Endothelial cell of umbilical vein (primary cell): ENCODE results near the gene MINPP1. TPM values are rescaled to one million over a fixed set of nuclear protein-coding genes. Genes with fewer than 3 reads are reported as not detected.

Experiments used
- BruUV-seq: library from RNA; stranded (reverse); fragments of 400-500 nt; replicated peaks from 2 replicates; lab custom pipeline; 2021; lab: Mats Ljungman, UMichigan
- CTCF ChIA-PET: fragments of 300-600, 350-600 bp; sonication (Branson Sonifier 250); formaldehyde crosslinking; loops from one replicate; lab custom pipeline; 2021; ENCODE audit warnings: antibody characterized with exemption, inconsistent platforms; lab: Charles Lee
- POLR2A ChIA-PET: fragments of 300-600, 350-600 bp; sonication (Branson Sonifier 250); formaldehyde crosslinking; loops from one replicate; lab custom pipeline; 2021; ENCODE audit warnings: antibody characterized with exemption, inconsistent platforms; lab: Charles Lee
- DNase-seq: peaks from one replicate; pipeline ENCODE4 v3.0.0-alpha.2; 2011; ENCODE audit warnings: low read depth, low spot score
- FAIRE-seq: peaks from 2 replicates; lab custom pipeline; 2011; peaks lifted over from hg19 to GRCh38; lab: Jason Lieb, UNC
- H2AFZ ChIP-seq: 2 replicates; pipeline ENCODE4 v1.6.0; 2012; ENCODE audit warnings: low read depth, low read length, control low read depth, inconsistent platforms
- H3K27ac ChIP-seq: 2 replicates; pipeline ENCODE4 v1.5.1; 2011; ENCODE audit warnings: low read depth, mild to moderate bottlenecking, control low read depth, low read length, moderate library complexity; ENCODE audit not compliant: insufficient read depth
- H3K27me3 ChIP-seq, 2 experiments: 2 replicates each; pipeline versions ENCODE4 v1.6.0 to v1.6.1; 2011; ENCODE audit warnings: low read length in 2 of 2, mixed read lengths in 1 of 2; ENCODE audit not compliant: control insufficient read depth in 2 of 2, insufficient read depth in 2 of 2
- H3K36me3 ChIP-seq, 2 experiments: 2 replicates in 1 of 2; 3 replicates in 1 of 2; pipeline ENCODE4 v1.5.1; 2011; ENCODE audit warnings: low read length in 2 of 2, mild to moderate bottlenecking in 1 of 2, moderate library complexity in 1 of 2; ENCODE audit not compliant: control insufficient read depth in 2 of 2, insufficient read depth in 2 of 2; ENCODE audit errors: extremely low read depth in 1 of 2
- H3K4me1 ChIP-seq: 3 replicates; pipeline ENCODE4 v1.5.1; 2011; ENCODE audit warnings: mild to moderate bottlenecking, low read length; ENCODE audit not compliant: control insufficient read depth, insufficient read depth; ENCODE audit errors: extremely low read depth
- H3K4me2 ChIP-seq: 2 replicates; pipeline ENCODE4 v1.6.1; 2011; ENCODE audit warnings: low read length, control low read depth, mixed read lengths; ENCODE audit not compliant: insufficient read depth
- H3K4me3 ChIP-seq, 3 experiments: fragments of 200-600 bp in 1 of 3; sonication (generic), shearing (Covaris generic) in 1 of 3; replicated peaks in 1 of 3; 2 replicates each; pipeline ENCODE4 v1.5.1; 2011 to 2016; ENCODE audit warnings: control low read depth in 3 of 3, low read length in 3 of 3, mild to moderate bottlenecking in 2 of 3, inconsistent platforms in 1 of 3, low read depth in 1 of 3, moderate library complexity in 1 of 3; ENCODE audit not compliant: insufficient read depth in 1 of 3
- H3K79me2 ChIP-seq: 2 replicates; pipeline ENCODE4 v1.6.0; 2012; ENCODE audit warnings: low read length, inconsistent platforms; ENCODE audit not compliant: control insufficient read depth, insufficient read depth
- H3K9ac ChIP-seq: replicated peaks from 2 replicates; pipeline ENCODE3; 2011; ENCODE audit warnings: low read length, control low read depth; ENCODE audit not compliant: insufficient read depth; ENCODE audit errors: extremely low read depth
- H3K9me1 ChIP-seq: replicated peaks from 3 replicates; pipeline ENCODE4 v1.6.0; 2011; ENCODE audit warnings: mild to moderate bottlenecking, low read length; ENCODE audit not compliant: control insufficient read depth, insufficient read depth; ENCODE audit errors: extremely low read depth
- H3K9me3 ChIP-seq: replicated peaks from 2 replicates; pipeline ENCODE4 v1.5.1; 2012; ENCODE audit warnings: low read length, inconsistent platforms; ENCODE audit not compliant: control insufficient read depth, insufficient read depth
- H4K20me1 ChIP-seq: replicated peaks from 2 replicates; pipeline ENCODE3; 2011; ENCODE audit warnings: mild to moderate bottlenecking, low read length; ENCODE audit not compliant: control insufficient read depth, insufficient read depth; ENCODE audit errors: extremely low read depth
- CTCF ChIP-seq, 2 donors: IDR thresholded peaks; 1 replicate in 1 of 2; 2 replicates in 1 of 2; pipeline ENCODE4 v1.5.1; 2011; ENCODE audit warnings: low read length in 2 of 2, mild to moderate bottlenecking in 2 of 2, moderate library complexity in 2 of 2, control low read depth in 1 of 2, inconsistent platforms in 1 of 2, low read depth in 1 of 2; ENCODE audit not compliant: insufficient read depth in 1 of 2; ENCODE audit errors: extremely low read depth in 1 of 2
- EZH2 ChIP-seq: IDR thresholded peaks from 2 replicates; pipeline ENCODE4 v1.6.1; 2012; ENCODE audit warnings: borderline replicate concordance, low read depth, mild to moderate bottlenecking, moderate library complexity, low read length, inconsistent platforms; ENCODE audit not compliant: severe bottlenecking
- FOS ChIP-seq: IDR thresholded peaks from 2 replicates; pipeline ENCODE4 v1.6.1; 2011; ENCODE audit warnings: mild to moderate bottlenecking, low read length, moderate library complexity, borderline replicate concordance; ENCODE audit not compliant: insufficient read depth
- GATA2 ChIP-seq: IDR thresholded peaks from 2 replicates; pipeline ENCODE4 v1.7.0; 2011; ENCODE audit warnings: low read depth, mild to moderate bottlenecking, moderate library complexity, mixed read lengths, low read length; ENCODE audit not compliant: insufficient read length, insufficient read depth
- JUN ChIP-seq: IDR thresholded peaks from 2 replicates; pipeline ENCODE4 v1.6.1; 2011; ENCODE audit warnings: borderline replicate concordance, low read depth; ENCODE audit not compliant: insufficient read length, insufficient read depth
- MAX ChIP-seq: IDR thresholded peaks from 2 replicates; pipeline ENCODE4 v1.6.1; 2011; ENCODE audit not compliant: insufficient read depth, insufficient read length
- MYC ChIP-seq: IDR thresholded peaks from one replicate; pipeline ENCODE4 v1.6.1; 2011; ENCODE audit warnings: mild to moderate bottlenecking, low read depth, low read length
- POLR2A ChIP-seq: IDR thresholded peaks from 2 replicates; pipeline ENCODE4 v1.6.1; 2012; ENCODE audit warnings: low read depth, mild to moderate bottlenecking, control low read depth, low read length
- POLR2AphosphoS5 ChIP-seq: IDR thresholded peaks from 2 replicates; pipeline ENCODE4 v1.6.1; 2012; ENCODE audit warnings: low read depth, mild to moderate bottlenecking, control low read depth, low read length, moderate library complexity; ENCODE audit not compliant: insufficient read depth
- dilution Hi-C: fragments of 300-500 bp; cut with MboI; formaldehyde crosslinking; loops from one replicate; pipeline ENCODE4 v1.15.0; 2019; ENCODE audit warnings: low sequenced_read_pairs; ENCODE audit not compliant: extremely low pct_ligation_motif_present
- intact Hi-C: fragments of 100-400 bp; cut with micrococcal nuclease; formaldehyde crosslinking; loops from one replicate; pipeline ENCODE4 v1.10.0; 2022
- polyA plus RNA-seq, 4 experiments: library from polyadenylated mRNA; depleted of rRNA in 3 of 4; stranded (reverse) in 3 of 4; unstranded in 1 of 4; fragments of >200 nt; gene quantifications; 2 replicates each; pipeline versions ENCODE4 v1.2.1 to v1.2.3, GENCODE V29; 2011 to 2012; ENCODE audit warnings: missing spikeins in 1 of 4
- total RNA-seq: library from RNA; stranded (reverse); gene quantifications from 2 replicates; pipeline ENCODE4 v1.2.3, GENCODE V29; 2021

The MINPP1 gene
- total and polyA plus RNA-seq, 2 donors (not counting 3 experiments of a cell fraction or from before 2014, with no cell fraction given): 11.7 to 23.8 TPM

- Histone ChIP-seq H3K4me2 (no peak overlapping the region), H4K20me1 (no peaks in the 10 kb centered on the region), H3K27ac (no peak overlapping the region), H3K4me1 (peaks cover 17% of the 10 kb centered on the region), H3K9me3 (no peaks in the 10 kb centered on the region), H3K9me1 (no peaks in the 10 kb centered on the region), H3K4me3 (no peak overlapping the region), H3K36me3 (peaks cover 0 to 7% of the 10 kb centered on the region in 2 experiments), H3K79me2 (peaks cover 17% of the 10 kb centered on the region), H3K9ac (no peak overlapping the region), H3K27me3 (no peaks in the 10 kb centered on the region), H2AFZ (no peak overlapping the region)
- no TSS peak for BruUV-seq
- intact Hi-C loops: loop anchor here (10.0 kb wide), 1 partner anchor 294 kb away; no protein-coding TSS in a partner anchor
- dilution Hi-C loops: no loop called here
- POLR2A ChIA-PET: no interaction called here
- no peak for DNase-seq
- TF ChIP-seq GATA2 (no peak), MAX (no peak), CTCF (IDR thresholded peaks at IDR 0.05; ENCODE audit: extremely low read depth in 1 of 2, insufficient read depth in 1 of 2, low read depth in 1 of 2, low read length in 2 of 2) (no peak), JUN (no peak), MYC (no peak)
- CTCF ChIA-PET: no interaction called here
- no peak for FAIRE-seq
These were observed 4.1 kb downstream of the MINPP1 start for GRCh38 chr10:87508837-87509236.

- DNase-seq: no peak
- CTCF ChIA-PET: no interaction called here
- Histone ChIP-seq H3K4me2 (no peak overlapping the region), H3K9me3 (no peaks in the 10 kb centered on the region), H3K79me2 (peaks cover 17% of the 10 kb centered on the region), H3K9me1 (no peaks in the 10 kb centered on the region), H3K27ac (no peak overlapping the region), H3K27me3 (no peaks in the 10 kb centered on the region), H3K4me3 (no peak overlapping the region), H3K9ac (no peak overlapping the region), H2AFZ (no peak overlapping the region), H4K20me1 (no peaks in the 10 kb centered on the region), H3K36me3 (peaks cover 0 to 7% of the 10 kb centered on the region in 2 experiments), H3K4me1 (peaks cover 12% of the 10 kb centered on the region)
- POLR2A ChIA-PET: no interaction called here
- BruUV-seq: no TSS peak
- dilution Hi-C loops (no loop called here), intact Hi-C loops (no loop called here)
- TF ChIP-seq JUN: no peak
- TF ChIP-seq FOS: no peak
- TF ChIP-seq MYC: no peak
- TF ChIP-seq MAX: no peak
- TF ChIP-seq CTCF (IDR thresholded peaks at IDR 0.05; ENCODE audit: extremely low read depth in 1 of 2, insufficient read depth in 1 of 2, low read depth in 1 of 2, low read length in 2 of 2): no peak
- no peak for TF ChIP-seq POLR2AphosphoS5
- TF ChIP-seq EZH2: no peak
- TF ChIP-seq GATA2: no peak
- no peak for TF ChIP-seq POLR2A
- FAIRE-seq: no peak
These were observed 5.3 kb downstream of the MINPP1 start for GRCh38 chr10:87510025-87510424.
